A549 (cell line): ENCODE measurements around the gene TTLL3. TPM values are rescaled to one million over a fixed set of nuclear protein-coding genes. Genes with fewer than 3 reads are reported as not detected.

Source experiments
- ATAC-seq, 2 experiments: fragments of 200-7000 bp in 1 of 2; fragments of >200 bp in 1 of 2; cut with Nextera tagmentation in 1 of 2; cut with Tn5 transposase in 1 of 2; 3 replicates each; pipeline versions ENCODE4 v1.8.0 to v1.9.1; 2018 to 2020; ENCODE audit warnings: mild to moderate bottlenecking in 1 of 2, moderate library complexity in 1 of 2
- CTCF ChIA-PET: fragments of 300-600 bp; sonication (Branson Sonifier 250); formaldehyde crosslinking; extraction: SDS; loops from one replicate; lab custom pipeline; 2021; ENCODE audit warnings: antibody characterized with exemption, inconsistent platforms; lab: Yijun Ruan, JAX
- POLR2A ChIA-PET: fragments of 350-600 bp; formaldehyde crosslinking; extraction: SDS; loops from one replicate; lab custom pipeline; 2021; ENCODE audit warnings: antibody characterized with exemption, inconsistent platforms; lab: Yijun Ruan, JAX
- DNase-seq, 2 experiments: peaks; one replicate each; pipeline versions ENCODE4 v3.0.0 to v3.0.0-alpha.2; 2011 to 2016; ENCODE audit warnings: low read depth in 1 of 2, low spot score in 1 of 2
- FAIRE-seq: peaks from 2 replicates; lab custom pipeline; 2011; peaks lifted over from hg19 to GRCh38; lab: Jason Lieb, UNC
- H3K27ac ChIP-seq, 2 experiments: fragments of >200 bp; sonication (Bioruptor Twin); formaldehyde crosslinking; 3 replicates each; pipeline ENCODE4 v1.5.1; 2016 to 2017
- H3K4me1 ChIP-seq: fragments of >200 bp; sonication (Bioruptor Twin); formaldehyde crosslinking; 3 replicates; pipeline ENCODE4 v1.6.1; 2016
- H3K4me2 ChIP-seq: fragments of >200 bp; sonication (Bioruptor Twin); formaldehyde crosslinking; 3 replicates; pipeline ENCODE4 v1.6.1; 2016
- H3K4me3 ChIP-seq: fragments of >200 bp; sonication (Bioruptor Twin); formaldehyde crosslinking; 3 replicates; pipeline ENCODE4 v1.5.1; 2016
- H3K9me3 ChIP-seq: fragments of >200 bp; sonication (Bioruptor Twin); formaldehyde crosslinking; 3 replicates; pipeline ENCODE4 v1.6.1; 2016
- BHLHE40 ChIP-seq: IDR thresholded peaks from 2 replicates; pipeline ENCODE4 v1.6.1; 2012; ENCODE audit warnings: low read depth, low read length, inconsistent platforms
- CEBPB ChIP-seq, 2 experiments: fragments of >200 bp in 1 of 2; sonication (Bioruptor Twin) in 1 of 2; formaldehyde crosslinking in 1 of 2; IDR thresholded peaks; 2 replicates each; pipeline ENCODE4 v1.6.1; 2012 to 2016
- CTCF ChIP-seq: fragments of >200 bp; sonication (Bioruptor Twin); formaldehyde crosslinking; IDR thresholded peaks from 3 replicates; pipeline ENCODE4 v1.5.1; 2016
- FOXS1 ChIP-seq: fragments of 250-450 bp; sonication (Bioruptor Pico); IDR thresholded peaks from 2 replicates; pipeline ENCODE4 v1.5.0; 2020; ENCODE audit warnings: mild to moderate bottlenecking, moderate library complexity
- HDAC2 ChIP-seq: fragments of 200-600 bp; sonication (generic); IDR thresholded peaks from 2 replicates; pipeline ENCODE4 v1.6.1; 2016
- HES2 ChIP-seq: fragments of >200 bp; sonication (Bioruptor Twin); formaldehyde crosslinking; IDR thresholded peaks from 2 replicates; pipeline ENCODE4 v1.6.1; 2016
- HOXB5 ChIP-seq: fragments of 250-450 bp; sonication (Bioruptor Pico); IDR thresholded peaks from 2 replicates; pipeline ENCODE4 v1.5.0; 2020; ENCODE audit warnings: mild to moderate bottlenecking, moderate library complexity
- JUN ChIP-seq, 2 experiments: fragments of >200 bp; sonication (Bioruptor Twin); formaldehyde crosslinking; IDR thresholded peaks; 2 replicates in 1 of 2; 3 replicates in 1 of 2; pipeline ENCODE4 v1.6.1; 2016 to 2017
- KDM5A ChIP-seq: fragments of 200-600 bp; sonication (generic); IDR thresholded peaks from 2 replicates; pipeline ENCODE4 v1.6.1; 2016; ENCODE audit warnings: antibody characterized with exemption, mild to moderate bottlenecking
- MAX ChIP-seq: IDR thresholded peaks from 2 replicates; pipeline ENCODE4 v1.6.1; 2012
- MAZ ChIP-seq: fragments of 150-350 bp; IDR thresholded peaks from 2 replicates; pipeline ENCODE4 v1.6.1; 2014; ENCODE audit warnings: antibody characterized with exemption, low read depth, low read length, borderline replicate concordance
- NR3C1 ChIP-seq: fragments of >200 bp; sonication (Bioruptor Twin); formaldehyde crosslinking; IDR thresholded peaks from 3 replicates; pipeline ENCODE4 v1.6.1; 2017
- PBX3 ChIP-seq: IDR thresholded peaks from 2 replicates; pipeline ENCODE4 v1.6.1; 2012
- SMC3 ChIP-seq: fragments of >200 bp; sonication (Bioruptor Twin); formaldehyde crosslinking; IDR thresholded peaks from 3 replicates; pipeline ENCODE4 v1.6.1; 2018; ENCODE audit warnings: inconsistent platforms
- WGBS: methylation state at CpG from one replicate; pipeline ENCODE4 v1.1.6; 2017; ENCODE audit errors: missing lambda C conversion rate; 5-methylcytosine and 5-hydroxymethylcytosine counted together
- polyA plus RNA-seq, 4 experiments: library from polyadenylated mRNA; depleted of rRNA in 3 of 4; stranded (reverse); fragments of >200 nt; fragmentation: RNase III in 1 of 4; extraction: RNeasy Plus Mini Kit Qiagen cat#74134 plus additional on column Dnase treatment in 1 of 4; gene quantifications; 2 replicates in 3 of 4; 3 replicates in 1 of 4; pipeline ENCODE4 v1.2.3, GENCODE V29; 2011 to 2017

The TTLL3 gene
- polyA plus RNA-seq, 2 of the 4 experiments (the other 2 are of a cell fraction): 10.3 to 13.0 TPM

- H3K4me2 ChIP-seq: no peak overlapping the region
- TF ChIP-seq CTCF (peak; percentile 36; the same call in 2 of the 3 replicates), MAZ (no peak)
- TF ChIP-seq, all 56 proteins: peak for 1
- Histone ChIP-seq H3K27ac (no peak overlapping the region), H3K4me1 (peaks cover 12% of the 10 kb centered on the region; the same call in 2 of the 3 replicates), H3K4me3 (no peak overlapping the region), H3K9me3 (no peaks in the 10 kb centered on the region)
- FAIRE-seq (no peak), ATAC-seq (peak in 1 of 2 experiments; percentile 41; a peak in 2 of 6 replicates), DNase-seq (no peak)
- ChIA-PET CTCF (interaction anchor here (0.7 to 1.5 kb wide), 3 partner anchors 9 to 47 kb away, joined by 3 read pairs; no protein-coding TSS in a partner anchor), POLR2A (no interaction called here)
- WGBS: 85% methylated on average over 13 of the region's 13 CpGs
These were observed 23.0 kb upstream of the TTLL3 start for GRCh38 chr3:9786825-9787669.

GRCh38 chr3:9787714-9788113 lies 22.3 kb upstream of the TTLL3 start:
- no peak for DNase-seq
- CTCF ChIA-PET: interaction anchor here (0.7 to 1.1 kb wide), 3 partner anchors 10 to 47 kb away, joined by 3 read pairs; no protein-coding TSS in a partner anchor
- no peak for FAIRE-seq
- 88% methylated on average over 6 of the region's 6 CpGs for WGBS
- H3K4me1 ChIP-seq: peaks cover 12% of the 10 kb centered on the region; the same call in 2 of the 3 replicates
- H3K4me2 ChIP-seq: no peak overlapping the region
- POLR2A ChIA-PET: no interaction called here
- H3K9me3 ChIP-seq: no peaks in the 10 kb centered on the region
- H3K27ac ChIP-seq: no peak overlapping the region
- TF ChIP-seq SMC3 (no peak), MAX (no peak), CEBPB (IDR thresholded peaks at IDR 0.05) (no peak), FOXS1 (no peak), PBX3 (no peak), KDM5A (no peak), HDAC2 (no peak), BHLHE40 (no peak), HES2 (no peak), HOXB5 (CRISPR knock-in tag) (no peak)
- no peak for ATAC-seq
- no peak overlapping the region for H3K4me3 ChIP-seq

GRCh38 chr3:9791127-9791526 lies 18.9 kb upstream of the TTLL3 start:
- ATAC-seq (no peak), FAIRE-seq (no peak), DNase-seq (no peak)
- ChIA-PET CTCF (interaction anchor here (0.7 to 2.5 kb wide), 7 partner anchors 9 to 496 kb away, joined by 3 to 9 read pairs (median 3); no protein-coding TSS in a partner anchor), POLR2A (no interaction called here)
- H3K4me3 ChIP-seq: peak overlapping the region; percentile 68; the same call in 1 of the 3 replicates
- TF ChIP-seq NR3C1 (no peak), JUN (IDR thresholded peaks at IDR 0.05) (0 out of 5 replicates have a peak, but pooled peaks of 1 of the 2 experiments have one; percentile 17)
- WGBS: 90% methylated on average over 11 of the region's 11 CpGs
- H3K4me1 ChIP-seq: peaks cover 21% of the 10 kb centered on the region
- peak overlapping the region in 1 of 2 experiments; percentile 97; a peak in 4 of 6 replicates for H3K27ac ChIP-seq
- H3K4me2 ChIP-seq: peak overlapping the region; percentile 86
- H3K9me3 ChIP-seq: no peaks in the 10 kb centered on the region
